ENCODE results near the gene TSKU. TPM values are rescaled to one million over a fixed set of nuclear protein-coding genes. Genes with fewer than 3 reads are reported as not detected.

TSKU gene
- total RNA-seq, 1 donor from 2014 or later: 42.3 TPM

GRCh38 chr11:76736773-76737495 is 46.2 kb upstream of the TSKU start:
- Mint-ChIP-seq H3K36me3 (ENCODE audit: low read depth) (no peaks in the 10 kb centered on the region), H3K27me3 (ENCODE audit: low read depth) (no peaks in the 10 kb centered on the region), H3K27ac (ENCODE audit: unreplicated experiment) (no peak overlapping the region), H3K9me3 (ENCODE audit: low read depth) (no peaks in the 10 kb centered on the region), H3K4me3 (ENCODE audit: unreplicated experiment) (no peak overlapping the region), H3K4me1 (ENCODE audit: low read depth) (peaks cover 8% of the 10 kb centered on the region)
- DNase-seq (ENCODE audit: low spot score): no peak
- TF ChIP-seq CTCF (IDR thresholded peaks at IDR 0.05): no peak

GRCh38 chr11:76738618-76739240 is 44.4 kb upstream of the TSKU start:
- Mint-ChIP-seq H3K27ac (ENCODE audit: unreplicated experiment) (no peak overlapping the region), H3K9me3 (ENCODE audit: low read depth) (no peaks in the 10 kb centered on the region), H3K4me3 (ENCODE audit: unreplicated experiment) (no peak overlapping the region), H3K4me1 (ENCODE audit: low read depth) (peaks cover 12% of the 10 kb centered on the region), H3K36me3 (ENCODE audit: low read depth) (no peaks in the 10 kb centered on the region), H3K27me3 (ENCODE audit: low read depth) (no peaks in the 10 kb centered on the region)
- no peak for TF ChIP-seq CTCF (IDR thresholded peaks at IDR 0.05)
- no peak for DNase-seq (ENCODE audit: low spot score)

DNA sequence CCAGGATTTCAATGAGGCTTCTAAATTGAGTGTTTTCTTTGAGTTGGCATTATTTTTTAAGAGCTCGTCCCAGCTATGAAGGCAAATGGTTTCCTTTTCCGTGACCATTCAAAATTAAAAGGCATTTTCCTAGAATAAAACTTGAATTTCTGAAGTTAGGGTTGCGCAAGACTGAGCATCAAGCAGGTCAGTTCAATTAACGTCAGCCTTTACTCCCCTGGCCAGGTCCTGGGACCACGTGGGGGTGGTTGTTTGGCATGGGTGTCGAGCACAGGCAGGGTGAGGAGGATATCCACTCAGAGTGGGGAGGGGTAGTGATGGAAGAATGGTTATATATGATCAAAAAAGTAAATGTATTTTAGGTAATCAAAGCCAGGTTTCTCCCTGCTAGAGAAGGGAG is 43.4 kb upstream of the TSKU start:
- Mint-ChIP-seq H3K4me1 (ENCODE audit: low read depth) (peaks cover 16% of the 10 kb centered on the region), H3K36me3 (ENCODE audit: low read depth) (no peaks in the 10 kb centered on the region), H3K27ac (ENCODE audit: unreplicated experiment) (no peak overlapping the region), H3K4me3 (ENCODE audit: unreplicated experiment) (no peak overlapping the region), H3K9me3 (ENCODE audit: low read depth) (no peaks in the 10 kb centered on the region), H3K27me3 (ENCODE audit: low read depth) (no peaks in the 10 kb centered on the region)
- no peak for TF ChIP-seq CTCF (IDR thresholded peaks at IDR 0.05)
- DNase-seq (ENCODE audit: low spot score): no peak

DNA sequence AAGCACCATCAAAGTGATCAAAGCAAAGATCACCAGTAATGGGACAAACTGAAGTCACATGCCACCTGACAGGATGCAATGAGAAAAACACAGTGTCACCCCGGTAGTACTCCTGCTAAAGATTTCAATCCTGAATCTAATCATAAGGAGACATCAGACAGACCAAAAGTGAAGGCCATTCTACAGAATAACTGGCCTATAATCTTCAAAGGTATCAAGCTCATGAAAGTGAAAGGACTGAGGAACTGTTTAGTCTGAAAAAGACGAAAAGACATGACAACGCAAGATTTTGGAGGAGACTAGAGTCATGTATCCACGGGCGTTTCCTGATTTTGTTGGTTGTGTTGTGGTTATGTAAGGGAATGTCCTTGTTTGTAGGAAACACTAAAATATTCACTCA is 42.4 kb upstream of the TSKU start:
- no peak for TF ChIP-seq CTCF (IDR thresholded peaks at IDR 0.05)

DNA sequence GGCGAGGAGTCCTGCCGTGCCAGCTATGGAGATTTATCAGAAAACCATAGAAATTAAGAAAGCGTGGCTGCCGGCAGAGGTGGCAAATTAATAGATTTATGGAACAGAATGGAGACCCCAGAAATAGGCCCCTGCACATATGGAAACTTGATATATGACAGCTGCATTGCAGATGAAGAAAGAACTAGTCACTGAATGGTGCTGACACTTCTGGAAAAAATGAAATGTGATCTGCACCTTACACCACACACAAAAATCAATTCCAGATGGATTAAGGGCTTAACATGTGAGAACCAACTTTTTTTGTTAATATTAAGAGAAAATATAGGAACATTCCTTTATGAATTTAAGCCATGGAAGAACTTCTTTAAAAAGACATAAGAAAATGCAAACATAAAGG is 40.3 kb upstream of the TSKU start:
- DNase-seq (ENCODE audit: low spot score): no peak
- no peak overlapping the region for H3K4me3 Mint-ChIP-seq (ENCODE audit: unreplicated experiment)
- no peaks in the 10 kb centered on the region for H3K9me3 Mint-ChIP-seq (ENCODE audit: low read depth)
- TF ChIP-seq CTCF (IDR thresholded peaks at IDR 0.05): no peak
- no peaks in the 10 kb centered on the region for H3K36me3 Mint-ChIP-seq (ENCODE audit: low read depth)
- H3K27me3 Mint-ChIP-seq (ENCODE audit: low read depth): no peaks in the 10 kb centered on the region
- H3K4me1 Mint-ChIP-seq (ENCODE audit: low read depth): peaks cover 24% of the 10 kb centered on the region
- no peak overlapping the region for H3K27ac Mint-ChIP-seq (ENCODE audit: unreplicated experiment)

More for the DNA sequence above, 42.4 kb upstream of the TSKU start:
- Mint-ChIP-seq H3K36me3 (ENCODE audit: low read depth) (no peaks in the 10 kb centered on the region), H3K9me3 (ENCODE audit: low read depth) (no peaks in the 10 kb centered on the region), H3K27me3 (ENCODE audit: low read depth) (no peaks in the 10 kb centered on the region), H3K4me1 (ENCODE audit: low read depth) (peaks cover 18% of the 10 kb centered on the region), H3K4me3 (ENCODE audit: unreplicated experiment) (no peak overlapping the region), H3K27ac (ENCODE audit: unreplicated experiment) (no peak overlapping the region)
- DNase-seq (ENCODE audit: low spot score): no peak
